Measurements from ENCODE around the gene CSAD. TPM values are rescaled to one million over a fixed set of nuclear protein-coding genes. Genes with fewer than 3 reads are reported as not detected.

The CSAD gene, protein sequence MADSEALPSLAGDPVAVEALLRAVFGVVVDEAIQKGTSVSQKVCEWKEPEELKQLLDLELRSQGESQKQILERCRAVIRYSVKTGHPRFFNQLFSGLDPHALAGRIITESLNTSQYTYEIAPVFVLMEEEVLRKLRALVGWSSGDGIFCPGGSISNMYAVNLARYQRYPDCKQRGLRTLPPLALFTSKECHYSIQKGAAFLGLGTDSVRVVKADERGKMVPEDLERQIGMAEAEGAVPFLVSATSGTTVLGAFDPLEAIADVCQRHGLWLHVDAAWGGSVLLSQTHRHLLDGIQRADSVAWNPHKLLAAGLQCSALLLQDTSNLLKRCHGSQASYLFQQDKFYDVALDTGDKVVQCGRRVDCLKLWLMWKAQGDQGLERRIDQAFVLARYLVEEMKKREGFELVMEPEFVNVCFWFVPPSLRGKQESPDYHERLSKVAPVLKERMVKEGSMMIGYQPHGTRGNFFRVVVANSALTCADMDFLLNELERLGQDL
- total RNA-seq = 41.7 TPM
- long read RNA-seq, partial matches to known transcripts = 2 of 7 reads
- long read RNA-seq, other reads (novel, unspliced or antisense) = 4 of 7 reads

DNA sequence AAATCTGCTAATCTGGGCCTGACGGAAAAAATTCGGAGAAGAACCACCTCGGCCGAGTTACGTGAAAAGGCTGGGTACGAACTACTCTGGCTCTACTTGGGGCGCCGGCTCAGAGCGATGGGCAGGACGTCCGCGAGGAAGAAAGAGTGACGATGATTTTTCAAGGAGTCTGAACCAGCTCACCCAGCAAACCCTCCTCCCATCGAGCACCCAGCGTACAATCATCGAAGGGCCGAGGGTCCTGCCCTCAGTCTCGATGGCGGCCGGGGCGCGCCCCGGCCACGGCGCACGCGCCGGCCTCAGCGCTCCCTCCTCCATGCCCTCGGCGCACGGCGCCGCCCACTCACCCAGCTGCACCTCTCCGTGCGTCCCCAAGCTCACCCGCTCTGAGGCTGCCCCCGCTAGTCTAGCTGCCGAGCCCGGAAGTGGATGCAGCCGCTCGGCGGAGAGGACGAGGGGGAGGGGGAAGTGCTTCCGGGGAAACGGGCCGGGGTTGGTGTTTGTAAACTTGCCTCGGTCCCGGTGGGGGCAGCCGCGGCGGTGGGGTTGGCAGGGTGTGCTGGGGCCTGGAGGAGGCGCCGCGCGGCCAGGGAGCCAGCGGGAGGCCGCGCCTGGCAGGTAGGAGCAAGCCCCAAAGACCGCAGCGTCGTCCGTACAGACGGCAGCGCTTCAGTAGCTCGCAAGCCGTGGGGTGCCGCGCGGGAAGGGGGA, at the start of gene CSAD, which contains the start of gene ZNF740:
CSAD (minus strand) TSS at position 706 of the 711 bp plus-strand sequence. CDS start 7,455 bp downstream, outside the sequence.
ZNF740 (plus strand) TSS at position 503 of the 711 bp plus-strand sequence. CDS start 1,262 bp downstream, outside the sequence.
- Histone ChIP-seq H3K4me1 (peaks cover 32% of the 10 kb centered on the region), H3K27me3 (no peaks in the 10 kb centered on the region), H3K36me3 (peaks cover 33% of the 10 kb centered on the region), H3K4me3 (peak within 1 kb of the TSS; percentile 74), H3K27ac (peak within 1 kb of the TSS; percentile 93), H3K9me3 (no peaks in the 10 kb centered on the region)
- intact Hi-C loops (cut with DNase I) = no loop called here
- peak; percentile 98 for ATAC-seq
- DNase-seq = peak; percentile 99
- no peak for TF ChIP-seq CTCF (IDR thresholded peaks at IDR 0.05)

GRCh38 chr12:53230108-53230845, 49.6 kb upstream of the CSAD start:
- H3K4me3 ChIP-seq = peak overlapping the region; percentile 5
- H3K4me1 ChIP-seq = peaks cover 21% of the 10 kb centered on the region
- H3K27me3 ChIP-seq = no peaks in the 10 kb centered on the region
- TF ChIP-seq CTCF (IDR thresholded peaks at IDR 0.05) = no peak
- intact Hi-C loops (cut with DNase I) = no loop called here
- no peaks in the 10 kb centered on the region for H3K9me3 ChIP-seq
- peak; percentile 80 for ATAC-seq
- no peaks in the 10 kb centered on the region for H3K36me3 ChIP-seq
- H3K27ac ChIP-seq = no peak overlapping the region
- DNase-seq = peak; percentile 87

DNA sequence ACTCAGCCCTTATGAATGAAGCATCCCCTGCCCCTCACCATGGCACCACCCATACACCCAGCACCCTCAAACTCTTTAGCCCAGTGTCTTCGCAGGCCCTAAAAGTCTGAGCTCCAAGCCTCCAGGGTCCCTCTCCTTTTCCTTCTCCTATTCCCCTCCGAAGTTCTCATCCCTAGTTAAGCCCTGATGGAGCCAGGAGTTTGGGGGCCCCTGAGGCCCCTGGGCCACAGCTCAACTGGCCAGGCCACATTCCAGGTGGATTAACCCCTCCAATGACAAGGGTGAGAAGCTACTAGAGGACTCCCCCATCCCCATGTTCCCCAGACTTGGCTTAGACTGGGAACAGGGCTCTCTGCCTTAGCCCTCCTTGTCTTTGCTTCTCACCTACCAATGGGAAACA, 48.7 kb upstream of the CSAD start:
- no peak for TF ChIP-seq CTCF (IDR thresholded peaks at IDR 0.05)
- Histone ChIP-seq H3K36me3 (no peaks in the 10 kb centered on the region), H3K4me1 (peaks cover 30% of the 10 kb centered on the region), H3K4me3 (no peak overlapping the region), H3K27ac (no peak overlapping the region), H3K27me3 (no peaks in the 10 kb centered on the region), H3K9me3 (no peaks in the 10 kb centered on the region)
- ATAC-seq (no peak), DNase-seq (no peak)
- intact Hi-C loops (cut with DNase I) = no loop called here

- H3K27me3 ChIP-seq = no peaks in the 10 kb centered on the region
- intact Hi-C loops (cut with DNase I) = no loop called here
- no peak for ATAC-seq
- H3K4me1 ChIP-seq = peaks cover 32% of the 10 kb centered on the region
- H3K27ac ChIP-seq = no peak overlapping the region
- H3K9me3 ChIP-seq = no peaks in the 10 kb centered on the region
- no peak overlapping the region for H3K4me3 ChIP-seq
- no peak for TF ChIP-seq CTCF (IDR thresholded peaks at IDR 0.05)
- no peaks in the 10 kb centered on the region for H3K36me3 ChIP-seq
- no peak for DNase-seq
These were observed 47.1 kb upstream of the CSAD start for GRCh38 chr12:53227836-53228235.

DNA sequence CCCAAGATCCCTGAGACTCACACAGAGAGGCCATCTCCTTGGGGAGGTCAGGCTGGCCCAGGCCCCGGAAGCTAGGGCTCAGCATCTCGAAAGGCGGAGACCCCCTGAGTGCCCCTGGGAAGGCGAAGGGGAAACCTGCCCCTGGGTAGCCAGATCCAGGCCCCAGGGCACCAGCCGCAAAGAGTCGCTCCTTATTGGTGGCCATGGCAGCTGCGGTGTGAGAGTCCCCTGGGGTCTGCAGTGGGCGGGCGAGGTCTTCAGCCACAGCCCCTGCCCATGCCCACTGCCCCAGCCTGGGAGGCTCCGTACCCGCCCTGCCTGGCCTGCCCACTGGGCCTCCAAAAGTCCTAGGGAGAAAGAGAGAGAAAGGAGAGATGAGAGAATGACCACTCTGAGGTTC, 46.6 kb upstream of the CSAD start:
- DNase-seq (no peak), ATAC-seq (no peak)
- Histone ChIP-seq H3K9me3 (no peaks in the 10 kb centered on the region), H3K27ac (no peak overlapping the region), H3K4me1 (peaks cover 32% of the 10 kb centered on the region), H3K36me3 (no peaks in the 10 kb centered on the region), H3K4me3 (no peak overlapping the region), H3K27me3 (no peaks in the 10 kb centered on the region)
- no peak for TF ChIP-seq CTCF (IDR thresholded peaks at IDR 0.05)
- intact Hi-C loops (cut with DNase I) = no loop called here
